SU-DHL-6 (cell line): ENCODE data around the gene PLEKHM2.

Experiments
- H2AFZ ChIP-seq: fragments of 200-600 bp; sonication (generic); 2 replicates; pipeline ENCODE4 v1.6.1; 2014; ENCODE audit warnings: low read depth, mild to moderate bottlenecking, moderate library complexity, mixed read lengths, antibody characterized with exemption, low read length; ENCODE audit not compliant: severe bottlenecking
- H3F3A ChIP-seq: fragments of 200-600 bp; shearing (Covaris generic); 2 replicates; pipeline ENCODE4 v1.6.0; 2016; ENCODE audit warnings: antibody characterized with exemption, mild to moderate bottlenecking; ENCODE audit not compliant: insufficient read depth
- H3K27ac ChIP-seq: fragments of 200-600 bp; sonication (generic); 2 replicates; pipeline ENCODE4 v1.5.1; 2016; ENCODE audit warnings: low read depth, mild to moderate bottlenecking, low read length, moderate library complexity, mixed read lengths
- H3K27me3 ChIP-seq: fragments of 200-600 bp; sonication (generic), shearing (Covaris generic); 2 replicates; pipeline ENCODE4 v1.6.0; 2014; ENCODE audit warnings: mild to moderate bottlenecking, low read length
- H3K36me3 ChIP-seq: fragments of 200-600 bp; sonication (generic); 2 replicates; pipeline ENCODE4 v1.6.1; 2014; ENCODE audit warnings: mild to moderate bottlenecking, low read length, mixed read lengths
- H3K4me2 ChIP-seq: fragments of 300-600, 200-600 bp; shearing (Covaris generic), sonication (generic); 2 replicates; pipeline ENCODE4 v1.6.0; 2014; ENCODE audit warnings: low read length, low read depth, mild to moderate bottlenecking; ENCODE audit not compliant: poor library complexity, severe bottlenecking
- H3K4me3 ChIP-seq: fragments of 200-600 bp; sonication (generic); 2 replicates; pipeline ENCODE4 v1.5.1; 2014; ENCODE audit warnings: antibody characterized with exemption, low read length, mild to moderate bottlenecking, mixed read lengths; ENCODE audit not compliant: insufficient read depth, poor library complexity, severe bottlenecking
- H3K79me2 ChIP-seq: fragments of 200-600 bp; sonication (generic); 2 replicates; pipeline ENCODE4 v1.6.1; 2014; ENCODE audit warnings: mild to moderate bottlenecking, low read length, moderate library complexity; ENCODE audit not compliant: insufficient read depth
- H3K9ac ChIP-seq: fragments of 200-600 bp; sonication (generic); 2 replicates; pipeline ENCODE4 v1.7.0; 2014; ENCODE audit warnings: mild to moderate bottlenecking, low read length
- H3K9me2 ChIP-seq: fragments of 200-600 bp; sonication (generic); replicated peaks from 2 replicates; pipeline ENCODE4 v1.6.1; 2014; ENCODE audit warnings: low read length; ENCODE audit not compliant: insufficient read depth
- H3K9me3 ChIP-seq: fragments of 200-600 bp; sonication (generic); 2 replicates; pipeline ENCODE4 v1.6.1; 2014; ENCODE audit warnings: low read length, mixed read lengths; ENCODE audit not compliant: insufficient read depth
- H4K20me1 ChIP-seq: fragments of 200-600 bp; sonication (generic); 2 replicates; pipeline ENCODE4 v1.6.1; 2014; ENCODE audit warnings: low read depth, mild to moderate bottlenecking, antibody characterized with exemption, low read length, moderate library complexity, mixed read lengths
- CTCF ChIP-seq: fragments of 200-600 bp; sonication (generic); IDR thresholded peaks from one replicate; pipeline ENCODE4 v1.5.1; 2017; ENCODE audit warnings: antibody characterized with exemption, mild to moderate bottlenecking, low read length, moderate library complexity; ENCODE audit not compliant: insufficient read depth, poor library complexity, severe bottlenecking
- EZH2phosphoT487 ChIP-seq: fragments of 200-600 bp; sonication (generic), shearing (Covaris generic); conservative IDR thresholded peaks from 2 replicates; pipeline ENCODE4 v1.6.1; 2018; ENCODE audit warnings: mild to moderate bottlenecking, antibody characterized with exemption, low read length, moderate library complexity, mixed read lengths

Gene PLEKHM2

GRCh38 chr1:15736038-15736891 is 52.1 kb downstream of the PLEKHM2 start, which contains the start of gene SLC25A34:
Gene SLC25A34, plus strand, starts transcription at chr1:15736258. Its CDS starts 228 bp downstream, at chr1:15736486.
- TF ChIP-seq EZH2phosphoT487 (no peak), CTCF (no peak)
- Histone ChIP-seq H3K4me3 (no peak within 1 kb of the TSS), H3K27me3 (no peaks in the 10 kb centered on the region), H3F3A (no peaks in the 10 kb centered on the region), H2AFZ (no peak within 1 kb of the TSS), H3K36me3 (no peaks in the 10 kb centered on the region), H3K9me2 (no peaks in the 10 kb centered on the region), H3K9me3 (no peaks in the 10 kb centered on the region), H3K27ac (no peak within 1 kb of the TSS), H3K79me2 (no peaks in the 10 kb centered on the region), H3K4me2 (no peak within 1 kb of the TSS), H4K20me1 (no peaks in the 10 kb centered on the region), H3K9ac (no peak within 1 kb of the TSS)

GRCh38 chr1:15736892-15737261 is 52.8 kb downstream of the PLEKHM2 start:
- H3K9me3 ChIP-seq = no peaks in the 10 kb centered on the region
- no peaks in the 10 kb centered on the region for H3K27me3 ChIP-seq
- no peak overlapping the region for H2AFZ ChIP-seq
- H3F3A ChIP-seq = no peaks in the 10 kb centered on the region
- no peak overlapping the region for H3K27ac ChIP-seq
- no peak overlapping the region for H3K4me2 ChIP-seq
- TF ChIP-seq CTCF = no peak
- TF ChIP-seq EZH2phosphoT487 = no peak
- H3K4me3 ChIP-seq = no peak overlapping the region
- H3K9ac ChIP-seq = no peak overlapping the region
- H4K20me1 ChIP-seq = no peaks in the 10 kb centered on the region
- H3K9me2 ChIP-seq = no peaks in the 10 kb centered on the region
- no peaks in the 10 kb centered on the region for H3K36me3 ChIP-seq
- H3K79me2 ChIP-seq = no peaks in the 10 kb centered on the region

- no peaks in the 10 kb centered on the region for H3F3A ChIP-seq
- H4K20me1 ChIP-seq = no peaks in the 10 kb centered on the region
- no peak overlapping the region for H2AFZ ChIP-seq
- no peaks in the 10 kb centered on the region for H3K9me2 ChIP-seq
- no peak for TF ChIP-seq CTCF
- H3K4me2 ChIP-seq = no peak overlapping the region
- no peaks in the 10 kb centered on the region for H3K27me3 ChIP-seq
- H3K27ac ChIP-seq = no peak overlapping the region
- no peak overlapping the region for H3K4me3 ChIP-seq
- no peaks in the 10 kb centered on the region for H3K36me3 ChIP-seq
- no peaks in the 10 kb centered on the region for H3K79me2 ChIP-seq
- H3K9ac ChIP-seq = no peak overlapping the region
- no peaks in the 10 kb centered on the region for H3K9me3 ChIP-seq
Observed at GRCh38 chr1:15737324-15738319, 53.5 kb downstream of the PLEKHM2 start.
